GM21528 (cell line): Measurements from ENCODE around the gene STXBP1.

Source experiments
- ATAC-seq: cut with Tn5 transposase; IDR thresholded peaks from one replicate; pipeline ENCODE4 v1.9.1; 2021; ENCODE audit warnings: mild to moderate bottlenecking, moderate library complexity; ENCODE audit not compliant: unreplicated experiment, low FRiP score

The STXBP1 gene

GRCh38 chr9:127650518-127650917 lies 38.4 kb downstream of the STXBP1 start:
- no peak for ATAC-seq

- no peak for ATAC-seq
These were observed 39.9 kb downstream of the STXBP1 start for GRCh38 chr9:127651697-127652610.

- ATAC-seq: no peak
These were observed 40.7 kb downstream of the STXBP1 start for GRCh38 chr9:127652733-127653132.

GRCh38 chr9:127654619-127655018 lies 42.5 kb downstream of the STXBP1 start:
- no peak for ATAC-seq

- ATAC-seq: no peak
These were observed 46.4 kb downstream of the STXBP1 start for GRCh38 chr9:127658428-127658827.

DNA sequence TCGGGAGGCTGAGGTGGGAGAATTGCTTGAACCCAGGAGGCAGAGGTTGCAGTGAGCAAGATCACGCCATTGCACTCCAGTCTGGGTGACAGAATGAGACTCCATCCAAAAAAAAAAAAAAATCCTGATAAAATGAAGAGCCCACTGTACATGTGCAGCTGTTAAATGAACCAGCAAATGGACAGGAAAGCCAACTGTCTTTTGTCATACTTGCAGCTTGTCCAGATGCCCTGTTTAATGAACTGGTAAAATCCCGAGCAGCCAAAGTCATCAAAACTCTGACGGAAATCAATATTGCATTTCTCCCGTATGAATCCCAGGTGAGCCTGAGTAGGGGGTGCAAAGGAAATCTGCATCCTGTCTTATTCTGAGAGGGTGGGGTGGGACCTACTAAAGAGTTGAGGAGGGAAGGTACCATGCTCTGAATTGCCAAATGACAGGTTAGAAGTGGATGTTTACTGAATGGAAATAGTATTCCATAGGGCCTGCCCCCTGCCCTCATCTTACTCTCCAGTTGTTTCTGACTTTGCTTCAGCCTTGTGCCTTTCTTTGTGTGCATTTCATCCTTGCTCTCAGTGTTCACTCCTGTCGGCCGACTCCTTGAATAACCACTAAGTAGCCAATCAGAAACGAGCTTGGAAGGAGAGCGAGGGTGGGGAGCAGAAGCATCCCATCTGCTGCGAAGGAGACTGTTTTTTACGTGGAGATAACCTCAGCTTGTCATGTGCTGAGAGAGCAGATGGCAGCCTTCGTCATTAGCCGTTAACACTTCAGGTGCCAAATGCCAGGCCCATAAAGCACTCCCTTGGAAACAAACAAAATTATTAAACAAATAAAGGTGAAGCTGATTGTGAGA lies 49.0 kb downstream of the STXBP1 start:
- no peak for ATAC-seq

DNA sequence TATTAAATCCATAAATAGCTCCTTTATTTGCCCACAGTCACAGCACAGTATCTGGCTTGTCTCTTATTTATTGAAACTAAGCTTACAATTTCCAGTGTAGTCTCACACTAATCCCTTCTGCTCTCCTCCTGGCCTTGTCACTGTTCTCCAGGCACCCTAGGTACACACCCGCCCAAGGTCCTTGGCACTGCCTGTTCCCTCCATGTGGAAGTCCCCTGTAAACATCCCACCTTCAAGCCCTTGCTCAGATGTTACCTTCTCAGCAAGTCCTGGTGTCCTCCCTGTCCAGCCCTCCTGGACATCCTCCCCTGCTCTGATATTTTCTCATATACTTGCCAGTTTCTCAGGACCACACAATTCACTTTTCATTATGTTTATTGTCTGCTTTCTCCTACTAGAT lies 50.5 kb downstream of the STXBP1 start:
- ATAC-seq: no peak

DNA sequence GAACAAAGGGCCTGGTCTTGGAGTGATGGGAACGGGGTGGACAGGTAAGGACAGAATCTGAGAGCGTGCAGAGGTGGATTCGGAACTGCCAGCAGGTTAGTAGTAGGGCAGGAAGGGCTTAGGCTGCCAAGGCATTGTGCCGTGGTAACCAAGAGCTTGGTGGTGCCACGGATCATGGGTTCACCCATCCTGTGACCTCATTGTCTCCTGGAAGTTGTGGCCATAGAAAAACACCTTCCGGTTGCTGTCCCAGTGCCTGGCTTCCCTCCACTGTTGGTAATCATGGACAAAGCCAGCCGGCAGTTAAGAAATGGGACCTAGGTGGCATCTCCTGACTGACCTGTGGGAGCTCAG lies 52.2 kb downstream of the STXBP1 start:
- no peak for ATAC-seq

GRCh38 chr9:127664678-127665507 lies 52.8 kb downstream of the STXBP1 start:
- ATAC-seq: no peak

DNA sequence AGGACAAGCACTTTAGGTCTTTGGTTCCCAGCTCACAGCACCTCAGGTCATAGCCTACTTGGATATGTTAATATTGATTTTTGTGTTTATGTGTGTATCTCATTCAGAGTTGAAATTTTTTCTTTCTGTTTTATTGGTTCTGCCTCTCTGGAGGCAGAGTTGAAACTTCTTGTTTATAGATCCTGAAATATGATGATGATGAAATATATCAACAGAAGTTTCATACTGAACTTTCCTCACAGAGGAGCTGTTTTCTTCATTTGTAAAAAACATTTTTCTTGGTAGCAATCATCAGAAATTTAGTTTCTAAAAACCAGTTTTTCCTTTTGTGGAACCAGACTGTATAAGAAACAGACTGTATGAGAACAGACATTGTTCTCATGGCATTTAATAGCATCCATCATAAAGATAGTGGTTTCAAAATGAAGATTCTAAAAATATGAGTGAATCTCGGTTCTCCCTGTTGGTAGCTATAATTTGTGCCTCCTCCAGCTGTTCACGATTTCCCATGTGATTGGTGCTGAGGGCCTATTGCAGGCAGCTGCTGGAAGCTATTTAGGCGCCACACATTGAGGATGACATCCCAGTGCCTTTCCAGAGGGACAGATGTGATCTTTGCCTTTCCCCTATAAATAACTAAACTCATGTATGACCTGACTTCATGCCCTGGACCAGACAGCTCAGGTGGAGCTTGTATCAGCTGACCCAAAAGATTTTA lies 55.2 kb downstream of the STXBP1 start:
- ATAC-seq: no peak

- ATAC-seq: no peak
These were observed 55.8 kb downstream of the STXBP1 start for GRCh38 chr9:127667906-127668305.

DNA sequence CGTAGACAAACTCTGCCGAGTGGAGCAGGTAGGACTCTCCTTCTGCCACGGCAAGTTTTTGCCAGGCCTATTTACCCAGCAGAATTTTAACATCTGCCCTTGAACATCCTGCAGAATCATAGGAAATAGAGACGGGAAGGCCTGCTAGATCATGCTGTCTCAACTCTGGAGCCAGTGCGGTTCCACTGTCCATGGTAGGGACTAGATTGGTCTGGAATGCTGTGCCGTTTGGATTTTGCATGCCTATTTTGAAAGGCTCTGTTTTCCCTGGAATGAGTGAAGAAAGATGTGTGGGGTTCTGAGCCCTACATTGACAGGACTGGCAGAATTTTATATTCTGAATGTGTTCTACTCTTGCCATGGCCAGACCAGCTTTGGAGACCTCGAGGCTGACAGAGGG lies 61.2 kb downstream of the STXBP1 start:
- no peak for ATAC-seq

- ATAC-seq: no peak
These were observed 64.6 kb downstream of the STXBP1 start for GRCh38 chr9:127676638-127677037.

- no peak for ATAC-seq
These were observed 67.4 kb downstream of the STXBP1 start for GRCh38 chr9:127679506-127679905.

- ATAC-seq: no peak
These were observed 68.1 kb downstream of the STXBP1 start for GRCh38 chr9:127680226-127680625.

DNA sequence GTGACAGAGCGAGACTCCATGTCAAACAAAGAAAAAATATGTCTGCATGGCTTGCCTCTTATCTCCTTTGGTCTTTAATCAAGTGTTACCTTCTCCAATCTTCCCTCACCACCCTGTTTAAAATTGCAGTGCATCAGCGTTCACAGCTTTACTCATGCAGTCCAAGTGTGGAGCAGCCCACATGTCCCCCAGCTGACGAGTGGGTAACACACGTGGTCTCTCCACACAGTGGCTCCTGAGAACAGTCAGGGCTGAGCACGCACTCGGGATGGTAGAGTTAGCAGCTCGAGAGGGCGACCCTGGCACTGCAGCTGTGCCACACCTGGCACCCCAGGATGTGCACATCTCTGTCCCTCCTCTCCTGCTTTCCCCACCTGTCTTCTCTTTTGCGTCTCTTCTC lies 68.8 kb downstream of the STXBP1 start:
- no peak for ATAC-seq

DNA sequence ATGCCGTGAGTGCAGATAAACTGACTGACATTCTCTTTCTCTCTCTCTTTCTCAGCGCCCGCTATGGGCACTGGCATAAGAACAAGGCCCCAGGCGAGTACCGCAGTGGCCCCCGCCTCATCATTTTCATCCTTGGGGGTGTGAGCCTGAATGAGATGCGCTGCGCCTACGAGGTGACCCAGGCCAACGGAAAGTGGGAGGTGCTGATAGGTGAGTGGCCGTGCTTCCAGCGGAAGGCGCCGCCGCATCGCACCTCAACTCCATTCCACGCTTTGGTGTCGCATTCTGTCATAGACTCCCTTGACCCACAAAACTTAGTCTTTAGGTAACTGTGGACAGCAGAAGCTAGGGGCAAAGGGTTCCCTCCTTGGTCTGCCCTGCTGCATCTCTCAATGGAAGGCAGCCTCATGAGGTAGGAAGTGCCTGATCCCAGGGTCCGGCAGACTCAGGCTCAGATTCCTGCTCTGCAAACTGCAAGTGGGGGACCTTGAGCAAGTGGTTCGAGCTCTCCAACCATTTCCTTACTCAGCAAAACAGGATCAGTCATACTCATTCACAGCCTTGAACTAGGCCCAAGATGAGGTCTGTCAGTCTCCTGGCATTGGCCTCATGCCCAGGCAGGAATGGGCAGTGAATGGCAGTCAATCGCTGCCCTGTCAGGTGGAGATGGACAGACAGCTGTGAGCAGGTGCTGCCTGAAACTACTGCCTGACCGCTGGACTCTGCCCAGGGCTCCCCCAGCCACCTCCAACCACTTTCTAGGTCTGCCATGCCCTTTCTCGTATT lies 70.5 kb downstream of the STXBP1 start:
- ATAC-seq: no peak

DNA sequence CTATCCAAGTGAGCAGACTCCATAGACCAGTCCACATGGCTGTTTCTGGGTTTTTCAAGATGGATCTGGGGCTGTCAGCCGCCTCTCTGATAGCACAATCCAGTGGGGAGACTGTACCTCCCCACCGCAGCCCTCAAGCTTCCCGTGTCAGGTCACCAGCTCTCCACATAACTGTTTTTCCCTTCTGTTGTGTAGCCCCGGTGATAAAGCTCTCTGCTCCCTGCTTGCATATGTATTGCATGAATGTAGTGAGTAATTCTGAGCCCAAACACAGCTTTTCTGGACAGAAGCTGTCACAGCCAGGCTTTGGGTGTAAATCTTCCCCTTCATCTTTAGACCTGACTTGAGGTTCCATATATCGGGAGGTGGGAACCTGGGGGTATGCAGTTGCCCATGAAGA lies 71.6 kb downstream of the STXBP1 start:
- ATAC-seq: no peak

DNA sequence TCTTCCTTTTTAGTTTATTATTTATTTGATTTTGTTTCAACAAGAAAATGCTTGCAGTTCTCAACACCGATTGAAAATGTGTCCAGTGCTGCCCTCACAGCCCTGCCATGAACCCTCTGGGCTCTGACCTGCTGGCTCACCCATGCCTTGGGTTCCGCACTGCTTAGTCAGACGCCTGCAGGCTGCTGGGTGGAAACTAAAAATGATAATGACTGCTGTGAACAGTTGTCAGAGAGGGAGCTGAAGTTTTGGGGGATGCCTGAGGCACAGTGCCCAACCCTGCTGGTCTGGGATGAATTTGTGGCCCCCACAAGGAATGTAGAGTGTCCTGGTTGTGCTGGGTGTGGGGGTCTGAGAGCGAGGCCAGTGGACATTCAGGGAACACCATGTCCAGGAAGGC lies 72.5 kb downstream of the STXBP1 start:
- ATAC-seq: no peak
